ENCODE data around the gene SND1. TPM values are rescaled to one million over a fixed set of nuclear protein-coding genes. Genes with fewer than 3 reads are reported as not detected.

The SND1 gene
- total RNA-seq, 4 donors from 2014 or later = 70.8 to 141 (median 85.7) TPM

- H3K4me1 ChIP-seq = peaks cover 0 to 50% (median 6%) of the 10 kb centered on the region in 4 donors
- no peaks in the 10 kb centered on the region for H3K27me3 ChIP-seq
- H3K9me3 ChIP-seq = no peaks in the 10 kb centered on the region
- no peak overlapping the region for H3K4me3 ChIP-seq
- TF ChIP-seq POLR2A (IDR thresholded peaks at IDR 0.05) (no peak), EP300 (IDR thresholded peaks at IDR 0.05) (no peak)
- TF ChIP-seq, protein P1, sequence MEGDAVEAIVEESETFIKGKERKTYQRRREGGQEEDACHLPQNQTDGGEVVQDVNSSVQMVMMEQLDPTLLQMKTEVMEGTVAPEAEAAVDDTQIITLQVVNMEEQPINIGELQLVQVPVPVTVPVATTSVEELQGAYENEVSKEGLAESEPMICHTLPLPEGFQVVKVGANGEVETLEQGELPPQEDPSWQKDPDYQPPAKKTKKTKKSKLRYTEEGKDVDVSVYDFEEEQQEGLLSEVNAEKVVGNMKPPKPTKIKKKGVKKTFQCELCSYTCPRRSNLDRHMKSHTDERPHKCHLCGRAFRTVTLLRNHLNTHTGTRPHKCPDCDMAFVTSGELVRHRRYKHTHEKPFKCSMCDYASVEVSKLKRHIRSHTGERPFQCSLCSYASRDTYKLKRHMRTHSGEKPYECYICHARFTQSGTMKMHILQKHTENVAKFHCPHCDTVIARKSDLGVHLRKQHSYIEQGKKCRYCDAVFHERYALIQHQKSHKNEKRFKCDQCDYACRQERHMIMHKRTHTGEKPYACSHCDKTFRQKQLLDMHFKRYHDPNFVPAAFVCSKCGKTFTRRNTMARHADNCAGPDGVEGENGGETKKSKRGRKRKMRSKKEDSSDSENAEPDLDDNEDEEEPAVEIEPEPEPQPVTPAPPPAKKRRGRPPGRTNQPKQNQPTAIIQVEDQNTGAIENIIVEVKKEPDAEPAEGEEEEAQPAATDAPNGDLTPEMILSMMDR (IDR thresholded peaks at IDR 0.05) = no peak
- DNase-seq (ENCODE audit: low spot score in 2 of 2) = no peak
- peaks cover 0 to 13% (median 0%) of the 10 kb centered on the region in 3 donors for H3K36me3 ChIP-seq
- H3K27ac ChIP-seq = no peak overlapping the region
- 81 to 84% methylated on average over 6 of the region's 6 CpGs for WGBS, 2 donors
Observed at GRCh38 chr7:128004623-128005022, 352.6 kb downstream of the SND1 start.

GRCh38 chr7:128005117-128005516 is 353.1 kb downstream of the SND1 start:
- Histone ChIP-seq H3K4me3 (no peak overlapping the region), H3K9me3 (no peaks in the 10 kb centered on the region), H3K27me3 (no peaks in the 10 kb centered on the region), H3K4me1 (peaks cover 0 to 53% (median 6%) of the 10 kb centered on the region in 4 donors), H3K27ac (no peak overlapping the region), H3K36me3 (peaks cover 0 to 13% (median 0%) of the 10 kb centered on the region in 3 donors)
- no peak for TF ChIP-seq POLR2A (IDR thresholded peaks at IDR 0.05)
- TF ChIP-seq, protein P1 (IDR thresholded peaks at IDR 0.05) = no peak
- TF ChIP-seq EP300 (IDR thresholded peaks at IDR 0.05) = no peak
- 84 to 89% methylated on average over 7 of the region's 7 CpGs for WGBS, 2 donors
- no peak for DNase-seq (ENCODE audit: low spot score in 2 of 2)

DNA sequence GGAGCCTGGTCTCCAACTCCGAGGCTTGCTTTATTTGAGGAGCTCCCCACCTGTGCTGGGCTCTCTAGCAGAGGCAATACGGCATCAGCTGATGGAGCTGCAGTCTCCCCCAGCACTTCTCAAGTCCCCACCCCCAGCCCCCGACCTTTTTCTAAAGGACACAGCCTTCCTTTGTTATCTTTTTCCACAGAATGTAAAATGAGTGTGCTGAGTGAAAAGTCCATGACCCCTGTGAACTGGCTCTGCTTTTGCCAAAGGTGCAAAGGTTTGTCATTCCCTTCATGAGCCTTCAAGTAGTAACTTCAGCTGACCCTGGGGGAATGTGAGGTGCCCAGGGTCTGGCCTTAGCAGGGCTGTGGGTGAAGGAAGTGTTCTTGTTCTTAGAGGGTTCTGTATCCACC is 353.8 kb downstream of the SND1 start:
- no peak for DNase-seq (ENCODE audit: low spot score in 2 of 2)
- Histone ChIP-seq H3K4me3 (no peak overlapping the region), H3K4me1 (peaks cover 0 to 53% (median 6%) of the 10 kb centered on the region in 4 donors), H3K36me3 (peaks cover 0 to 13% (median 0%) of the 10 kb centered on the region in 3 donors), H3K27ac (no peak overlapping the region), H3K27me3 (no peaks in the 10 kb centered on the region), H3K9me3 (no peaks in the 10 kb centered on the region)
- WGBS, 2 donors = 63 to 76% methylated on average over 3 of the region's 3 CpGs
- TF ChIP-seq EP300 (IDR thresholded peaks at IDR 0.05) (no peak), POLR2A (IDR thresholded peaks at IDR 0.05) (no peak)
- TF ChIP-seq, protein P1 (IDR thresholded peaks at IDR 0.05) = no peak

DNA sequence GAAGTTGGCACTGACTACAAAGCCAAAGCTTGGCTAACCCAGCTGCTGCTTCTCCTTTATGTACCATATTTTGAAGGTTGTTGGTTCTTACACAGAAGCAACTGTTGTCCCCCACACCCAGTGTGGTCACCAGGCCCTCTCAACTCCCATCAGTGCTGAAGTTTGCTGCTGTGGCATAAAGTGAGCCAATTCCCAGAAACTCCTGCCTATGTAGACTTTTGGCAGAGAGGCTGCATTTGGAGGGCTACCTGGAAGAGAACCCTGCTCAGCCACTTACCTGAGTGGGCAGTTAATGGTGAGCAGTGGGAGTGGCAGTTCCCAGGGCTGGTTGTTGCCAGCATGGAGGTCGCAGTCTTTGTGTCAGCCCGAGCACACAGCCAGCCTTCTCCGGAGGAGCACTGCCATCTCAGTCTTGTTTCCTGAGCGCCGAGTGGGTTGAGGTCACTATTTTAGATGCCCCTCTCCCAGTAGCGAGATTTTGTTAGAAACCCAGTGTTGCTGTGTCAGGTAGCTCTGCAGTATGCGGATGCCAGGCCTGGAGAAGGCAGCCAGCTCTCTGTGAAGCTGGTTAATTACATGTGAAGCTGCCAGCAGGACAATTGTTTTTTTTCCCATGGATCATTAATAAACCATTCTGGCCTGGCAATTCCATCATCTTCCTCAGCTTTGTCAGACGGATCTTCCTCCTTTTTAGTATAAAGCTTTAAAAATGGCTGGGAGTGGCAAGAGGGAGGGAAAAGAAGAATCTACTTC is 354.7 kb downstream of the SND1 start:
- no peak for TF ChIP-seq POLR2A (IDR thresholded peaks at IDR 0.05)
- TF ChIP-seq EP300 (IDR thresholded peaks at IDR 0.05) = no peak
- TF ChIP-seq, protein P1 (IDR thresholded peaks at IDR 0.05) = no peak
- no peak for DNase-seq (ENCODE audit: low spot score in 2 of 2)
- no peak overlapping the region for H3K27ac ChIP-seq
- H3K27me3 ChIP-seq = no peaks in the 10 kb centered on the region
- peaks cover 0 to 53% (median 6%) of the 10 kb centered on the region in 4 donors for H3K4me1 ChIP-seq
- H3K4me3 ChIP-seq = no peak overlapping the region
- 81 to 90% methylated on average over 8 of the region's 8 CpGs for WGBS, 2 donors
- H3K36me3 ChIP-seq = peaks cover 0 to 13% (median 0%) of the 10 kb centered on the region in 3 donors
- H3K9me3 ChIP-seq = no peaks in the 10 kb centered on the region

GRCh38 chr7:128007303-128007680 is 355.3 kb downstream of the SND1 start:
- peaks cover 0 to 47% (median 6%) of the 10 kb centered on the region in 4 donors for H3K4me1 ChIP-seq
- no peak overlapping the region for H3K27ac ChIP-seq
- DNase-seq (ENCODE audit: low spot score in 2 of 2) = no peak
- H3K9me3 ChIP-seq = no peaks in the 10 kb centered on the region
- 60 to 61% methylated on average over 3 of the region's 3 CpGs for WGBS, 2 donors
- no peak for TF ChIP-seq POLR2A (IDR thresholded peaks at IDR 0.05)
- TF ChIP-seq, protein P1 (IDR thresholded peaks at IDR 0.05) = no peak
- no peak for TF ChIP-seq EP300 (IDR thresholded peaks at IDR 0.05)
- no peaks in the 10 kb centered on the region for H3K27me3 ChIP-seq
- no peak overlapping the region for H3K4me3 ChIP-seq
- H3K36me3 ChIP-seq = peaks cover 0 to 15% (median 0%) of the 10 kb centered on the region in 3 donors
